GM10248 (cell line): ENCODE data around the gene OR5L2.
"Not testable (repeated sequence)": the region's sequence is repeated elsewhere in the genome, so short reads cannot be mapped to it uniquely, and the experiment has no call there.

Experiments
- CTCF ChIA-PET: fragments of 300-600 bp; sonication (Branson Sonifier 250); formaldehyde crosslinking; extraction: SDS; loops from one replicate; lab custom pipeline; 2021; ENCODE audit warnings: antibody characterized with exemption; lab: Yijun Ruan, JAX
- POLR2A ChIA-PET: fragments of 350-650 bp; sonication (Branson Sonifier 250); formaldehyde crosslinking; extraction: SDS; loops from one replicate; lab custom pipeline; 2020; ENCODE audit warnings: antibody characterized with exemption; lab: Yijun Ruan, JAX
- DNase-seq: peaks from one replicate; pipeline ENCODE4 v3.0.0; 2012; ENCODE audit errors: extremely low spot score
- TF ChIP-seq, protein P1 (sequence below): IDR thresholded peaks from 2 replicates; pipeline ENCODE4 v1.5.1; 2012; ENCODE audit warnings: mild to moderate bottlenecking, low read depth; ENCODE audit errors: extremely low read depth, missing control alignments, control extremely low read depth

Gene OR5L2

DNA sequence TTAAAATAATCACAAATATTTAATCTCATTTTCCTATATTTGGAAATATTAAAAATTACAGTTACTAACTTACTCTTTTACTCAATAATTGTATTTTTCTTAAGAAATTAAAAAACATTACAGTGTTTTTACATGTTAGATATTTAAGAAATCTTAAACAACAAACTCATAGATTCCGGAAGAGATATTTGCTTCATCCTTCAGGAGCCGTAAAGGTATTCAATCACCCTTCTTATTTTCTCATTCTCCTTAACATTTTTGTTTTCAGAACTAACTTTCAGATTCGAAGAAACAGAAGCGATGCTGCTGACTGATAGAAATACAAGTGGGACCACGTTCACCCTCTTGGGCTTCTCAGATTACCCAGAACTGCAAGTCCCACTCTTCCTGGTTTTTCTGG, 7.7 kb upstream of the OR5L2 start, which contains the start of gene OR5D18:
Gene OR5D18 (plus strand): TSS at position 301 of the 400 bp plus-strand sequence. CDS start 0 bp downstream, at position 301.
- ChIA-PET POLR2A (no interaction called here), CTCF (no interaction called here)
- TF ChIP-seq, protein P1, sequence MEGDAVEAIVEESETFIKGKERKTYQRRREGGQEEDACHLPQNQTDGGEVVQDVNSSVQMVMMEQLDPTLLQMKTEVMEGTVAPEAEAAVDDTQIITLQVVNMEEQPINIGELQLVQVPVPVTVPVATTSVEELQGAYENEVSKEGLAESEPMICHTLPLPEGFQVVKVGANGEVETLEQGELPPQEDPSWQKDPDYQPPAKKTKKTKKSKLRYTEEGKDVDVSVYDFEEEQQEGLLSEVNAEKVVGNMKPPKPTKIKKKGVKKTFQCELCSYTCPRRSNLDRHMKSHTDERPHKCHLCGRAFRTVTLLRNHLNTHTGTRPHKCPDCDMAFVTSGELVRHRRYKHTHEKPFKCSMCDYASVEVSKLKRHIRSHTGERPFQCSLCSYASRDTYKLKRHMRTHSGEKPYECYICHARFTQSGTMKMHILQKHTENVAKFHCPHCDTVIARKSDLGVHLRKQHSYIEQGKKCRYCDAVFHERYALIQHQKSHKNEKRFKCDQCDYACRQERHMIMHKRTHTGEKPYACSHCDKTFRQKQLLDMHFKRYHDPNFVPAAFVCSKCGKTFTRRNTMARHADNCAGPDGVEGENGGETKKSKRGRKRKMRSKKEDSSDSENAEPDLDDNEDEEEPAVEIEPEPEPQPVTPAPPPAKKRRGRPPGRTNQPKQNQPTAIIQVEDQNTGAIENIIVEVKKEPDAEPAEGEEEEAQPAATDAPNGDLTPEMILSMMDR = no peak
- DNase-seq = no peak

DNA sequence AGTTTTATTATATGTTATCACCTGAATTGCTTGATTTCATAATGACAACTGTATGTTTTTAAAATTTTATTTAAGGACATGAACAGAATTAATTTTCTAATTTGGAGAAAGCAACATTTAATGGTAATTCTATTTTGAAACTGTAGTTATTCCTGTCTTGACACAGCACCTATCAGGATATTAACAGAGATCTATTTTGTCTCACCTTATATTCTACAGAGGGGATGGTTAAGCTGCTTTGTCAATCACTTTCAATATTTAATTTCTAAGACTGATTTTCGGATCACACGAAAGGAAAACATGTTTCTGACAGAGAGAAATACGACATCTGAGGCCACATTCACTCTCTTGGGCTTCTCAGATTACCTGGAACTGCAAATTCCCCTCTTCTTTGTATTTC, 11.4 kb downstream of the OR5L2 start, which contains the start of gene OR5D16:
Gene OR5D16 (plus strand): TSS at position 301 of the 400 bp plus-strand sequence. CDS start 0 bp downstream, at position 301.
- POLR2A ChIA-PET = no interaction called here
- CTCF ChIA-PET = no interaction called here

DNA sequence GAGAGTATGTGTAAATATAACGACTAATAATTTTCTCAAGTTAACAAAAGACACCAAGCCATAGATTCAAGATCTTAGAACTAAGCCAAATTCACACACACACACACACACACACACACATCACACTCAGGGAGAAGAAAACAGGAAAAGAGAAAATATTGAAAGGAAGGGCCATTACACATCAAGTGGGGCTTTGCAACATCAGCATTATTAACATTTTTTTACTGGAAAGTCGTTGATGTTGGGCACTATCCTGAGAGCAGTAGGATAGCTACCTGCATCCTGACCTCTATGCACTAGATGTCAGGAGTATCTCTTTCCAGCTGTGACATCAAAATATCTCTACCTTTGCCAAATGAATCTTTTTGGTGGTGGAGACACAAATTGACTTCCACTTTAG, 20.4 kb downstream of the OR5L2 start:
- TF ChIP-seq, protein P1 = no peak
- ChIA-PET CTCF (no interaction called here), POLR2A (no interaction called here)
- DNase-seq = no peak

More for the DNA sequence above, 11.4 kb downstream of the OR5L2 start, which contains the start of gene OR5D16:
- TF ChIP-seq, protein P1 = no peak
- DNase-seq = no peak

DNA sequence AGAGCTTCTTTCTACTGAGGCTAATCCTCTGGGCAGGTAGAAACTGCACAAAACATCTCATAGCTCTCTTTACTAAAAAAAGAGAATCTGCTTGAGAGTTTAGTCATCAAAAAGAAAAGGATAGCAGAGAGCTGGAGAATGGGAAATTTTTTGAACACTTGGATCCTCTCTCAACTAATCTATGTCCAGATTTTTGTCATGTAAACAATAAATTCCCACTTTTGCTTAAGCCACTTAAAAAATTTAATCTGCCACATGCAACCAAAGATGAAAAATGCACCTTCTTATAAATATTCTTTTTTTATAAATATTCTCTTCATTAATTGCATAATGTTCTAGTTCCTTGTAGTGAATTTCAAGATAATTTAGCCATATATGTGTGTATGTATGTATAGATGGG, 22.0 kb downstream of the OR5L2 start:
- CTCF ChIA-PET = no interaction called here
- DNase-seq = no peak
- TF ChIP-seq, protein P1 = no peak
- POLR2A ChIA-PET = no interaction called here

GRCh38 chr11:55852141-55852540, 25.1 kb downstream of the OR5L2 start:
- CTCF ChIA-PET = no interaction called here

GRCh38 chr11:55854704-55855103, 27.7 kb downstream of the OR5L2 start:
- no peak for DNase-seq
- TF ChIP-seq, protein P1 = no peak
- ChIA-PET POLR2A (no interaction called here), CTCF (interaction anchor here (1.0 kb wide), 1 partner anchor 14 kb away, joined by 3 read pairs; no protein-coding TSS in a partner anchor)

More at GRCh38 chr11:55852141-55852540, 25.1 kb downstream of the OR5L2 start:
- TF ChIP-seq, protein P1 = no peak
- DNase-seq = no peak
- POLR2A ChIA-PET = no interaction called here

- CTCF ChIA-PET, DNase-seq, POLR2A ChIA-PET: not testable (repeated sequence)
These were observed 40.3 kb downstream of the OR5L2 start for GRCh38 chr11:55867354-55867753.

- CTCF ChIA-PET, POLR2A ChIA-PET, DNase-seq: not testable (repeated sequence)
These were observed 45.7 kb downstream of the OR5L2 start for GRCh38 chr11:55872731-55873130.

DNA sequence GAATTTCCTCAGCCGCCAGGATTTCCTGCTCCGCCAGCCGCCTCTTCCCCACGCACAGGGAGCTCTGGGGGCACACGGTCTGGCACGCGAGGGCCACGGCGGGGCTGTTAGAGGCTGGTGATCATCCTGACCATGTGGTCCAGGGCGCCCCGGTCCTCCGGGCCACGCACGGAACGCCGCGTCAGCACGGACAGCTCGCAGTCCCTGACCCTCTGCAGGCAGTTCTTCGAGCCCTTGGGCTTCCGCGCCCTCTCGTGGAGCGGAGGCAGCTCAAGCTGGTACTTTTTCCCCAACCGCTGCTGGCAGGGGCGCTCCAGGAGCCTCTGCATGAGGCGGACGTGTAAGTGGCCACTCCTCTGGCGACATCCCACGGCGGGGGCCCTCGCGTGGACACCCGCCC, 46.1 kb downstream of the OR5L2 start:
- CTCF ChIA-PET, DNase-seq, POLR2A ChIA-PET: not testable (repeated sequence)
